ENCODE measurements around the gene SPOCK1. TPM values are rescaled to one million over a fixed set of nuclear protein-coding genes. Genes with fewer than 3 reads are reported as not detected.

SPOCK1 gene
- total RNA-seq, 2 experiments from 2014 or later = not detected

DNA sequence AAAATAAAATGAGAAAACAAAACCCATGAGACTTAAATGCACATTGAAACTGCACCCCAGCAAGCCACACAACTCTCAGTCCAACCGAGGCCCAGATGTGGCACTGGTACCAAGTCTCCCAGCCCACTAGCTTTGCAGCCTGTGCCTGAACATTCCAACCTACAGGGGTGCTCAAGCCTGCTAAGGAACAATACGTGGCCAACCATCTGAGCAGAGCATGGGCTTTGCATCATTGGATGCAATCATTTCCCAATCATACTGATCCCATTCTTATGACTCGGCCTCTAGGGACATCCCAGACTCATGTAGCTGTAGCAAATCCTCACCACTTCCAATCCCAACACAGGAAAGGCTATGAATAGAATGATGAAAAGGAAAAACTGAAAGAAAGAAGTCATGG, 297.2 kb downstream of the SPOCK1 start:
- no peak for DNase-seq
- Mint-ChIP-seq H3K4me3 (no peak overlapping the region), H3K9me3 (peaks cover 2% of the 10 kb centered on the region), H3K4me1 (no peaks in the 10 kb centered on the region), H3K27ac (no peak overlapping the region), H3K36me3 (no peaks in the 10 kb centered on the region), H3K27me3 (no peaks in the 10 kb centered on the region)
- ATAC-seq (ENCODE audit: low read depth) = no peak
- POLR2A ChIA-PET = no interaction called here

DNA sequence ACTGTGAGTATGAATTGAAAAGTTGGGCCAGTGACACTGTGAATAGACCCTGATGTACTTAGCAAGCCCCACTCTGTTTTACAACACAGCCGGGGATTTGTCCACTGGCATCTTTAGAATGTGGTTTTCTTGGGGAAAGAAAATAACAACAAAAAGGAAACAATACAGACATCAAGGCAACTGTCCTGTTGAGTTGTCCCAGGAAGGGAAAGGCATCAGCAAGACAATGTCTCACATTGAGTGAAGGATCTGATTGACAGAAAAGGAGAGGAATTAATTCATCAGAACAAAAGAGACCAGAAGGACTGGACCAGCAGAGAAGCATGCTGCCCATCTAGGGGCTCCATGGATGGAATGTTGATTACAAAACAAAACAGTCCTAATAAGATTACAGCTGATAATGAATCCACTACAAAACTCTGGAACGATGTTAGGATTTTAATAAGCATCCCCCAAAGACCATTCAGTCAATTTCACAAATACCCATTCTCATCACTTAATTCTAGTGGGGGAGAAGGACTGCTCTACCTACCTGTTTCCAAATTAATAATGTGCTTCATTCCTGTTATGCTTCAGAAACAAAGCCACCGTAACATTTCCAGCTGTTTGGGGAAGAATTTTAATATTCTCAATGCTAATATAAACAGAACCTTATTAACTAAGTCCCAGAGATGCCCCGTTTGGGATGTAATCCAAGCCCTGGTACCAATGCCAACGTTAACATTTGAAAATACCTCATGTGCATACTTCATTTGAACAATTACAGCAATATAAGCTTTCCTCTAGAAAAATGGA, 298.0 kb downstream of the SPOCK1 start:
- ATAC-seq (ENCODE audit: low read depth) = no peak
- no peaks in the 10 kb centered on the region for H3K27me3 Mint-ChIP-seq
- H3K9me3 Mint-ChIP-seq = peaks cover 2% of the 10 kb centered on the region
- POLR2A ChIA-PET = no interaction called here
- no peak overlapping the region for H3K27ac Mint-ChIP-seq
- no peak overlapping the region for H3K4me3 Mint-ChIP-seq
- no peaks in the 10 kb centered on the region for H3K4me1 Mint-ChIP-seq
- no peak for DNase-seq
- no peaks in the 10 kb centered on the region for H3K36me3 Mint-ChIP-seq

DNA sequence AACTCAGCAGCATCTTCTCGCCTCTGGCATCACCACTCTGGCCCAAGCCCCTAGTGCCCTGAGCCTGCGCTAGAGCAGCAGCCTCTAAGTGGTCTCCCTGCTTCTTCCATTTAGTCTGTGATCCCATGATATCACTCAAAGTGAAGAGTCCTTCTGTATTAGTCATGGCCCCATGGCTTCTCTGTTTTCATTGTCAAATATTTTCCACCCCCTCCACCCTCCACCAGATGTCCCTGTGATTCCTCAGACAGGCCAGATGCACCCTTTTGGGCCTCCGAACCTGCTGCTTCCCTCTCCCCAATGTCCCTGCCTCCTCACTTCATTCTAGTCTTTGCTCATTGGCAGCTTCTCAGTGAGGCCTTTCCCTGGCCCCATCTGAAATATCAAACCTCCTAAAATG, 299.2 kb downstream of the SPOCK1 start:
- POLR2A ChIA-PET = no interaction called here
- ATAC-seq (ENCODE audit: low read depth) (no peak), DNase-seq (no peak)
- Mint-ChIP-seq H3K27me3 (no peaks in the 10 kb centered on the region), H3K27ac (no peak overlapping the region), H3K36me3 (no peaks in the 10 kb centered on the region), H3K9me3 (peaks cover 1% of the 10 kb centered on the region), H3K4me1 (no peaks in the 10 kb centered on the region), H3K4me3 (no peak overlapping the region)

DNA sequence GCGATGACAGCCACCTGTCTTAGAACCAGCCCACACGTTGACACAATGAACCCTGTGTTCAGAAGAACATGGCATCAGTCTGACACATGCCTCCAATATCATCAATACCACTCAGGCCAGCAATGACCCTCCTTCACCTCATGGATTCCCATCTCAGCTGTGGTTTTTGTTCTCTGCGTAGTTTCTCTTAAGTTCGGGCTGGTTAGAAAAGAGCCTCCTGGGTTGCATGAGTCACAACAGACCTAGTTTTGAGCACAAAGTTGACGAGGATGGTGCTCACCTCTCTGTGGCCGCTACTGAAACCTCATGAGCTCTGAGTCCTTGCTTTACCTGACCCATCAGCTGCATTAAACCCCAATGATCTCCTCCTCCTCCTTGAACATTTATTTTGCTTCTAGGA, 299.9 kb downstream of the SPOCK1 start:
- Mint-ChIP-seq H3K9me3 (no peaks in the 10 kb centered on the region), H3K27me3 (no peaks in the 10 kb centered on the region), H3K27ac (no peak overlapping the region), H3K4me1 (no peaks in the 10 kb centered on the region), H3K36me3 (no peaks in the 10 kb centered on the region), H3K4me3 (no peak overlapping the region)
- DNase-seq (no peak), ATAC-seq (ENCODE audit: low read depth) (no peak)
- POLR2A ChIA-PET = no interaction called here

GRCh38 chr5:137195483-137195882, 303.6 kb downstream of the SPOCK1 start:
- ATAC-seq (ENCODE audit: low read depth) = no peak
- POLR2A ChIA-PET = no interaction called here
- Mint-ChIP-seq H3K27me3 (no peaks in the 10 kb centered on the region), H3K4me1 (no peaks in the 10 kb centered on the region), H3K9me3 (no peaks in the 10 kb centered on the region), H3K4me3 (no peak overlapping the region), H3K27ac (no peak overlapping the region), H3K36me3 (no peaks in the 10 kb centered on the region)
- DNase-seq = no peak

- Mint-ChIP-seq H3K4me1 (no peaks in the 10 kb centered on the region), H3K36me3 (no peaks in the 10 kb centered on the region), H3K27ac (no peak overlapping the region), H3K27me3 (no peaks in the 10 kb centered on the region), H3K4me3 (no peak overlapping the region), H3K9me3 (no peaks in the 10 kb centered on the region)
- ATAC-seq (ENCODE audit: low read depth) = no peak
- POLR2A ChIA-PET = no interaction called here
- DNase-seq = no peak
Measured at GRCh38 chr5:137194300-137194699, 304.8 kb downstream of the SPOCK1 start.

- ATAC-seq (ENCODE audit: low read depth) = no peak
- Mint-ChIP-seq H3K27me3 (no peaks in the 10 kb centered on the region), H3K27ac (no peak overlapping the region), H3K4me3 (no peak overlapping the region), H3K9me3 (no peaks in the 10 kb centered on the region), H3K36me3 (no peaks in the 10 kb centered on the region), H3K4me1 (no peaks in the 10 kb centered on the region)
- POLR2A ChIA-PET = no interaction called here
- no peak for DNase-seq
Measured at GRCh38 chr5:137192293-137192743, 306.8 kb downstream of the SPOCK1 start.

DNA sequence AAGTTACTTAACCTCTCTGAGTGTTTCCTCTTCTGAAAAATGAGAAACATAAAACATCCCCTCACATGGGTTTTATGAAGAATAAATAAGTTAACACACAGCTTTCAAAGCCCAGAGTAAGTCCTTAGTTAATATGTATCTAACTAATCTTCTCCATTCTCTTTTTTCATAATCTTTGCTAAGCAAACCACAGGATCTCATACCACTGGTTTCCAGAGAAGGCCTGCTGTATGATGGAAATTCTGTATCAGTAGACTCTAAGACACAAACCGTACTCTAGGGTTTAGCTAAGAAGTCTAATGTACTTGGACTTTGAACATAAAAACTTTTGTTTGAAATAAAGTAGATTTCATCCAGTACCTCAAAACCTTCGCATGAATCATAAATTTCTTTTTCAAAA, 307.9 kb downstream of the SPOCK1 start:
- Mint-ChIP-seq H3K27me3 (no peaks in the 10 kb centered on the region), H3K4me3 (no peak overlapping the region), H3K4me1 (no peaks in the 10 kb centered on the region), H3K9me3 (no peaks in the 10 kb centered on the region), H3K27ac (no peak overlapping the region), H3K36me3 (no peaks in the 10 kb centered on the region)
- POLR2A ChIA-PET = no interaction called here
- no peak for DNase-seq
- no peak for ATAC-seq (ENCODE audit: low read depth)

DNA sequence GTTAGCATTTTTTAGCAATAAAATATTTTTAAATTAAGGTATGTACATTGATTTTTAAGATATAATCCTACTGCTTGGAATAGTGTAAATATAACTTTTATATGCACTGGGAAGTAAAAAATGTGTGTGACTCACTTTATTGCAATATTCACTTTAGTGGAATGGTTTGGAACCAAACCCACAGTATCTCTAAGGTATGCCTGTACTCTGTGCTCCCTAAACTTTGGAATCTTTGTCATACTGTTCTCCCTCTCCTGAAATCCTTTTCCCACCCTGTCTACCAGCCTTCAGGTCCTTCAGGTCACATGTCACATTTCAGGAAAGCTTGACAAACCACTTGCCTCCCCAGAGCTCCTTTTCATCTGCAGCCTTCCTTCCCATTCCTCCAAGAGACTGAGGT, 308.7 kb downstream of the SPOCK1 start:
- H3K4me3 Mint-ChIP-seq = no peak overlapping the region
- no peaks in the 10 kb centered on the region for H3K36me3 Mint-ChIP-seq
- H3K4me1 Mint-ChIP-seq = no peaks in the 10 kb centered on the region
- POLR2A ChIA-PET = no interaction called here
- no peak overlapping the region for H3K27ac Mint-ChIP-seq
- no peak for ATAC-seq (ENCODE audit: low read depth)
- H3K9me3 Mint-ChIP-seq = no peaks in the 10 kb centered on the region
- no peak for DNase-seq
- no peaks in the 10 kb centered on the region for H3K27me3 Mint-ChIP-seq

- Mint-ChIP-seq H3K9me3 (no peaks in the 10 kb centered on the region), H3K4me1 (no peaks in the 10 kb centered on the region), H3K27ac (no peak overlapping the region), H3K4me3 (no peak overlapping the region), H3K36me3 (no peaks in the 10 kb centered on the region), H3K27me3 (no peaks in the 10 kb centered on the region)
- POLR2A ChIA-PET = no interaction called here
- ATAC-seq (ENCODE audit: low read depth) = no peak
- no peak for DNase-seq
Measured at GRCh38 chr5:137190031-137190430, 309.1 kb downstream of the SPOCK1 start.

- H3K36me3 Mint-ChIP-seq = no peaks in the 10 kb centered on the region
- POLR2A ChIA-PET = no interaction called here
Measured at GRCh38 chr5:137188566-137188965, 310.6 kb downstream of the SPOCK1 start.

DNA sequence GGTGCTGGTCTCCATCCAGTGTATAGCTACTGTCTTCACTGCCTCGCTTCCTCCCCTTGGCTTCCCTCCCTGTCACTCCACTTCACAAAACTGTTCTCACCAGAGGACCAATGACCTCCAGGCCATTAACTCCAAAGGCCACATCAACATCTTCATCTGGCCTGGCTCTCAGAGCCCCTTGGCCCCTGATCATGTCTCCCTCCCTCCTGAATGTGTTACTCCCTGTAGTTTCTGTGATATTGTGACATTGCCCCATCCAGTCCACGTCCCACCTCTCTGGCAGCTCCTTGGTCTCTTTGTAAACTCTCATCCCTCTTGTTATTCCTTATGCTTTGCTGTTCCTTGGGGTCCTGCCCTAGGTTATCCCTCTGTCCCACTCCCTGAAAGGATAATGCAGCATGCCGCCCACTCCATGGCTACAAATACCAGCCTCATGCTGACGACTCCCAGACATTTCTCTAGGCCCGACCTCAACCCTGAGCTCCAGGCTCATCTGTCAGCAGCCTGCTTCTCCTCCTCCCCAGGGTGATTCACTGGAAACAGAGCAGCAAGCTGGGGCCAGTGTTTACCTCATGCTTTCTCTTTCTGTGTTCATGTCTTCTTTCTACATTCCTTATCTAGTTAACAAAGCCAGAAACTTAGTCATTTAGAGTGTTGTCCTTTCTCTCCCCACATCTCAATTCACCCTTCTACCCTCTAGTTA, 312.2 kb downstream of the SPOCK1 start:
- ATAC-seq (ENCODE audit: low read depth) (no peak), DNase-seq (no peak)
- Mint-ChIP-seq H3K4me3 (no peak overlapping the region), H3K27ac (no peak overlapping the region), H3K36me3 (no peaks in the 10 kb centered on the region), H3K4me1 (no peaks in the 10 kb centered on the region), H3K27me3 (peaks cover 2% of the 10 kb centered on the region), H3K9me3 (no peaks in the 10 kb centered on the region)
- POLR2A ChIA-PET = no interaction called here

More at GRCh38 chr5:137188566-137188965, 310.6 kb downstream of the SPOCK1 start:
- H3K27me3 Mint-ChIP-seq = peaks cover 2% of the 10 kb centered on the region
- ATAC-seq (ENCODE audit: low read depth) (no peak), DNase-seq (no peak)
- no peak overlapping the region for H3K4me3 Mint-ChIP-seq
- H3K9me3 Mint-ChIP-seq = no peaks in the 10 kb centered on the region
- H3K27ac Mint-ChIP-seq = no peak overlapping the region
- no peaks in the 10 kb centered on the region for H3K4me1 Mint-ChIP-seq

DNA sequence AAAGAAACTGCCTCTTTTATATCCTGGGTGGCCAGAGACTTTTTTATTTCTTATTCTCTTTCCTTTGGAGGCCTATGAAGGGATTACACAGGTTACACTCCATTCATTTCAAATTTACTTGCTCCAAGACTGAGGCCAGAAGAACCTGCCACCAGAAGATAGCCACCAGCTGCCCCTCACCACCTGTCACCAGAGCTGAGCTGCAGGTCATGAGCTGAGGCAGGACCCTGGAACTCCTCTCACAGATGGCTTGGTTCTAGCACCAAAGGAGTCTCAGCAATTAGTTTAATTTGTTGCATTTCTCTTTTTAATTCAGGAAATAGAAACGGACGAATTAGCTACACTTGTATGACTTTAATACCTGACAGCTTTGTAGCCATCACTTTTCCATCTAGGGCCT, 313.9 kb downstream of the SPOCK1 start:
- no peaks in the 10 kb centered on the region for H3K9me3 Mint-ChIP-seq
- no peak for ATAC-seq (ENCODE audit: low read depth)

DNA sequence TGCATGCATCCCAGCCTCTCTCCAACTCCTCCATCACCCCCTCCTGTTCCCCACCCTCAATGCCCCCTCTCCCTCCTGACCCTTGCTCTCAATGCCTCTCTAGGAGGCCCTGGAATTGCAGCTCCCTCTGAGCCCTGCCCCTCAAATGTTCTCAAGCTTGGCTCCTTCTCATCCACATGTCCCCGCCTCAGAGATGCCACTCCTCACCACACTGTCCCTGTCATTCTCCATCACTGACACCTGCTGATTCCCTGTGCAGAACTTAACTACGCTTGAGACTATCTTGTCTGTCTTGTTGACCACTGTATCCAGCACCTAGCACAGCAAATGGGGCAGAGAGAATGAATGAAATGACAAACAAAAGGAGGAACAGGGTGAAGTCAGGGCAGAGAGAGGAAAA, 314.4 kb downstream of the SPOCK1 start:
- POLR2A ChIA-PET = no interaction called here
- DNase-seq (no peak), ATAC-seq (ENCODE audit: low read depth) (no peak)
- Mint-ChIP-seq H3K4me3 (no peak overlapping the region), H3K4me1 (no peaks in the 10 kb centered on the region), H3K9me3 (no peaks in the 10 kb centered on the region), H3K36me3 (no peaks in the 10 kb centered on the region), H3K27ac (no peak overlapping the region), H3K27me3 (peaks cover 5% of the 10 kb centered on the region)

More for the DNA sequence above, 313.9 kb downstream of the SPOCK1 start:
- POLR2A ChIA-PET = no interaction called here
- peaks cover 5% of the 10 kb centered on the region for H3K27me3 Mint-ChIP-seq
- DNase-seq = no peak
- no peaks in the 10 kb centered on the region for H3K36me3 Mint-ChIP-seq
- H3K4me3 Mint-ChIP-seq = no peak overlapping the region
- H3K4me1 Mint-ChIP-seq = no peaks in the 10 kb centered on the region
- no peak overlapping the region for H3K27ac Mint-ChIP-seq
